Measurements from ENCODE around the gene DUSP12.
"Not testable (repeated sequence)": the region's sequence is repeated elsewhere in the genome, so short reads cannot be mapped to it uniquely, and the experiment has no call there.

The DUSP12 gene

GRCh38 chr1:161727256-161727924 is 22.2 kb upstream of the DUSP12 start:
- peak; percentile 84 for DNase-seq

GRCh38 chr1:161728376-161729226 is 21.0 kb upstream of the DUSP12 start:
- peak; percentile 41 for DNase-seq

DNA sequence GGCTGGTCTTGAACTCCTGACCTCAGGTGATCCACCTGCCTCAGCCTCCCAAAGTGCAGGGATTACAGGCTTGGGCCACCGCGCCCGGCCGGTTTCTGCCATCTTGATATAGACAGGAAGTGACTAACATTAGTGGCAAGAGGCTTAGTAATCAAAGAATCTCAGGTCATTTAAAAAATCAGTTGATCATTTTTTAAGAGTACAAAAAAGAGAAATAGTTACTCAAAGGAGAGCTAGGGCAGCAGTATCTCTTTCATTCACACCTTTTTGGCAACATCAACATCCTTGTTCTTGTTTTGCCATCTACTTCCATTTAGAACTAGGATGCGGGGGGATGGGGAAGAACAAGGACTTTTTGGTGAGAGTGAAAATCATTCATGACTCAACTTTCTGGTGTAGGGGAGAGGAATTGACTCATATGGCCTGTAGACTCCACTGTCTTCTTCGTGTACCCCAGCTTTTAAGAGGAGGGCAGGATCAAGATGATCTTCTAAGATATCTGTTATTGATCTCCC is 19.5 kb upstream of the DUSP12 start:
- peak; percentile 44 for DNase-seq

DNA sequence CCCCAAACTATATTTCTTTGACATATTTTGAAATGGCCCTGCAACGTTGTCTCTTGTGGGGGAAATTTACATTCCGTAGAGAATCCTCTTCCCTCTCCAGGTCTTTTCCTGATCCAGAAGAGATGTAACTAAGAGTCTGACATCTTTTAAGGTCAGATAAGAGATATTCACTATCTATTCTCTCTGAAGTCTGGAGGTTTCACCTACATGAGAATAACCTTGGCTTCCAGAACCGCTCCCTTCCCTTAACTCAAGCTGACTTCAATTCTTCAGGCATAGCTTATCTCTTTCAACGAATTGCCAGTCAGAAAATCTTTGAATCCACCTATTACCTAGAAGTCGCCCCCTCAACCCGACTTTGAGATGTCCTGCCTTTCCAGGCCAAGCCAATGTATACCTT is 18.3 kb upstream of the DUSP12 start:
- DNase-seq: no peak

DNA sequence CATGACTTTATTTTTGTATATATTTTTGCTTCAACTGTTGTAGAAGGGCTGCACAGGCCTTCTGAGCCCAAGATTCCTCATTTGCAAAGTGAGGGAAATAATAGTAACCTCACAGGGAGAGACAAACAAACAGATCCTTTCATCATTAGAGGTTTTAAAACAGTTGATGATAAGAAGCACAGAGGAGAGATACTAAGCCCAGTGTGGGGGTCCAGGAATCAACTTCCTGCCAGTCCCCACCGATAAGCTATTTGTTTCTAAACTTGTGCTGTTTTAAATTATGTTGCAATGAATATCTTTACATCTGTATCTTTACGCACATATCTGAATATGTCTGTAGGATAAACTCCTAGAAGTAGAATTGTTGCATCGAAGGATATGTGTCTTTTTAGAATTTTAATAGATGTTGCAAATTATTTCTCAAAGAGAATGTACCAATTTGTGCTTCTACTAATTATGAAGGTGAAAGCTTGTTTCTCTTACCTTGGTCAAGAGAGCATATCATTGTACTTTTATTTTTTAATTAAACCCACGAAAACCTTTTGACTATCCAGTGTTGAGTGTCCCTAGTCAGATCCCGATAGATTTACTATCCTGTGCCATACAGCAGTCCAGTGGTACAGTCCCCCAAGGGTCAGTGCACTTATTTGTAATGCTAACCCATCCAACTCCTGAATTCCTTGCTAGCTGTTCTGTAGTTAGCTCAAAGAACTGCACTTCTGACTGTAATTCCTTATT is 17.4 kb upstream of the DUSP12 start:
- no peak for DNase-seq

GRCh38 chr1:161733526-161733925 is 16.1 kb upstream of the DUSP12 start:
- peak; percentile 82 for DNase-seq

DNA sequence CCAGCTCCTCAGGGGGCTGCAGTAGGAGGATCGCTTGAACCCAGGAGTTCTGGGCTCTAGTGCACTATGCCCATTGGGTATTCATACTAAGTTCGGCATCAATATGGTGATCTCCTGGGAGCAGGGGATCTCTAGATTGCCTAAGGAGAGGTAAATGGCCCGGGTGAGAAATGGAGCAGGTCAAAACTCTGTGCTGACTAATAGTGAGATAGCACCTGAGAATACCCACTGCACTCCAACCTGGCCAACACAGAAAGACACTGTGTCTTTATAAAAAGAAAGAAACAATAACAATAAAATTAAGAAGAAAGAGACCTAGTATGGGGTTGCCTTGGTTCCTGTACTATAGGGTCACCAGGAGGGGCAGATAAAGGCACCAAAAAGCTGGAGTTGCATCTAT is 13.7 kb upstream of the DUSP12 start:
- DNase-seq: no peak

DNA sequence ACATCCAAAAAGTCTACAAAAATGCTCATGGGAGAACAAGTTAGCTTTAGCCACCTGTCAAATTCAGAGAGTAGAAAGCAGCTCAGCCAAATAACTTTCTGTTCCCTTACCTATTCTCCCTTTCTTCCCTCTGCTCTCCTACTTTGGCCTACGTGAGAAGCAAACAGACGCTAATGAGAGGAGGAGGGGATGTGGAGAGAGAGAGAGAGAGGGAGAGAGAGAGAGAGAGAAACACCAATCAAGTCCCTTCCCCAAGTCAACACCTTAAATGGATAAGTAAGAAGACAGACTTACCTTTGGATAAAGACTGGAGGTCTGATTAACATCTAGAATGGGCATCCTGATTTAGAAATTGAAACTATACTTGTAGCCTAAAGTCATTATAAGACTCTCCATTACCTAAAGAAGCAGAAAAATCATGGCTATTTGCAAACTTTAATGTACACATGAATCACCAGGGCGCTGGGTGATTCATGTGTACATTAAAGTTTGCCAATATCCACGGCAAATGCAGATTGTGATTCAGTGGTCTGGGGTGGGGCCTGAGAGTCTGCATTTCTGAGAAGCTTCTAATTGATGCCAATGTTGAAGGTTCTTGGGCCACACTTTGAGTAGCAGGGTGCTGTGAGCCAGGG is 13.1 kb upstream of the DUSP12 start:
- peak; percentile 12 for DNase-seq

DNA sequence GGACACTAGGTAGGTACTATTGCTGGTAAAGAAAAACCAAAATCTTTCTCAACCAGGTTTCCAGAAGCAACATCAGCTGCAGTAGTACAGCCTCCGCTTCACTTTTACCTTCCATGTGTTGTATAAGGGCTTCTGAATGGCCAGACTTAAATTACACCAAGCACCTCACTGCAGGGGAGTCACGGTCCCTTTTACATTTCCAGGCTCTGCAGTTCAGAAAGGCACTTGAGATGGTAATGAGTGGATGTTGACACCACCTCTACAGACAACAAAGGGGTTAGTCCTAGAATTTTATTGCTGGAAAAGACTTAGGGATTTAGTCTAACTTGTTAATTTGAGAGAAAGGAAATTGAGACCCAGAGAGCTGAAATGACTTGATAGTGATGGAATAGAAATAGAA is 12.0 kb upstream of the DUSP12 start:
- no peak for DNase-seq

GRCh38 chr1:161738627-161739287 is 10.8 kb upstream of the DUSP12 start:
- peak; percentile 97 for DNase-seq

- DNase-seq: peak; percentile 90
These were observed 9.6 kb upstream of the DUSP12 start for GRCh38 chr1:161739865-161740566.

- peak; percentile 47 for DNase-seq
These were observed 8.7 kb upstream of the DUSP12 start for GRCh38 chr1:161740921-161741320.

DNA sequence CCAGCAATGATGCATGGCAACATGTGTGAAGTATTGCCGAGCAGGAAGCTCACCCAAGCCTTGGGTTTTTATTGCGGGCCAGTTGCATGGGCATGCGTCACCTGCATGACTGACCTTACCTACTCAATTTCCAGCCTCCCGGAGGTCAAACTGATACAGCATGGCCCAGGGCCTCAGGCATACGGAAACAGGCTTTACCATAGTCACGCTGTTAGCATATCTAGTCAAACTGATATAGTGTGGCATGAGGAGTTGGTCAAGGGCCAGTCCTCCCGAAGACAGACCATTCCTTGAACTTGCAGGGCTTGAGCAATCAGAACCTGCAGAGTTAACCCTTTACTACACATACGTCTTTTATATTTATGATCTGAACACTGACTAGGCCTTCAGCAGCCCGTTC is 6.4 kb upstream of the DUSP12 start:
- DNase-seq: no peak

DNA sequence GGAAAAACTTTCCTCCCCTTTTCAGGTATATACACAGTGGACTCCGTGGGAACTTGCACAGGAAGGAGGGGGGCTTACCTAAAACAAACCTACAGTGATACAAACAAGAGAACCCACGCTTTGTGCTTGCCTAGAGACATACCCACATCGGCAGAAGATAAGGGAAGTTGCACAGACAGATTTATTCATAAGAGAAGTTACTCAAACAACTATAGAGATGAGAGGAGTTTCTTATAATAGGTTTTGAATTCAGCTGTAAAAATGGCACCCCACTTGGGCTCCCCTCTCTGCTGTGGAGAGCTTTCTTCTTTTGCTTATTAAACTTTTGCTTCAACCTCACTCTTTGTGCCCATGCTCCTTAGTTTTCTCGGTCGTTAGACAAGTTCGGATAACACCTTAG is 1.8 kb upstream of the DUSP12 start:
- DNase-seq: peak; percentile 52

DNA sequence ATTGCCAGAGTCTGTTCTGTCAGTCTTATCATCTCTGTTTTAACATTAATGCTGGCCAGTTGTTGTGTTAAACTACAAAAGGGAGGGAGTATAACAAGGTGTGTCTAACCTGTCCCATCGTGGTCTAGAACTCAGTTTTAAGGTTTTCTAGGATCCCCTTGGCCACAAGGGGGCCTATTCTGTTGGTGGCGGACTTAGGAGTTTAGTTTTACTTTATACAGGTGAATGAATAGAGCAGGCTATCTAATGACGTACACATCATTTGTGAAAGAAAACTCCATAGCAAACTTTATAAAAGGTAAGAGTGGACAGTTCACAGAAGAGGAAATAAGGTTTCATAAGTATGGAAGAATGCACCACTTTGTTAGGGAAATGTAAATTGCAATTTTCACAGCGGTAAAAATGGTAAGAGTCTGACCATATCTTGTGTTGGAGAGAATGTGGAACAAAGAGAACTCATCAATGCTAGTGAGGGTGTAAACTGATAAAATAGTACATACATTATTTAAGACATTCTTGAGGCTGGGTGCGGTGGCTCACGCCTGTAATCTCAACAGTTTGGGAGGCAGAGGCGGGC is 14.0 kb downstream of the DUSP12 start:
- DNase-seq: no peak

DNA sequence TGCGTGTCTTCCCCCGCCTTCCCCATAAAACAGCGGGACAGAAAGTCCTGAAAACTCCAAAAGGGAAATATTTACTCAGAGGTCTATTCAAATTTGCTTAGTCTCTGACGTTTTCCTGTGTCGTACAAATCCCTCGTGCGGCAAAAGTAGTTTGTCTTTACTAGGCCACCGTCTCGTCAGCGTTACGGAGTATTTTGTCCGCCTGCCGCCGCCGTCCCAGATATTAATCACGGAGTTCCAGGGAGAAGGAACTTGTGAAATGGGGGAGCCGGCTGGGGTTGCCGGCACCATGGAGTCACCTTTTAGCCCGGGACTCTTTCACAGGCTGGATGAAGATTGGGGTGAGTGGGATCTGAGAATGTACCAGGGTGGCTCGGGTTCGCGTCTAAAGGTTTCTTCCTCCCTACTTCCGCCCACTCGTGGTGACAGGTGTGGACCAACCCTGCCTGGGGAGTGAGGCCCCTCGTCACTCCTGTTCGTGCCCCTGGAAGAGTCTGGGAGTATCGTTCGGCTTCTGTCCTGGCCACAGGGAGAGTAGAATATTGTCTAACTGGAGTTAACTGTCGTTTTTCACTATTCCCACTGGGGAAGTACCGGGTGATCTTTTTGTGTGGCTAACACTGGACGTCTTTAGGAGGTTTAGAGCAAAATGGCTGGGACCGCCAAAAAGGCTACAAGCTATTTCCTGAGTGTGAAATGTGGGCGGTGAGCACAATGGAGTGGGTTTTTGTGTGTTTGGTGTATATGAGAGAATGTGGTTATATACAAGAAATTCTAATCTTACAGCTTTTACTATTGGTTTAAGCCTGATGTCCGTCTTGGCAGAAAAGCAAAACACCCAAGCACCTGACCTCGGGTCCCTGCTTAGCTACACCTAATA is 16.8 kb downstream of the DUSP12 start, which contains the start of gene ATF6:
Gene ATF6, plus strand, starts transcription at position 219 of the 880 bp plus-strand sequence. Its CDS starts 41 bp downstream, at position 260.
- DNase-seq: peak; percentile 91

GRCh38 chr1:161768461-161768860 is 18.9 kb downstream of the DUSP12 start:
- DNase-seq: no peak

DNA sequence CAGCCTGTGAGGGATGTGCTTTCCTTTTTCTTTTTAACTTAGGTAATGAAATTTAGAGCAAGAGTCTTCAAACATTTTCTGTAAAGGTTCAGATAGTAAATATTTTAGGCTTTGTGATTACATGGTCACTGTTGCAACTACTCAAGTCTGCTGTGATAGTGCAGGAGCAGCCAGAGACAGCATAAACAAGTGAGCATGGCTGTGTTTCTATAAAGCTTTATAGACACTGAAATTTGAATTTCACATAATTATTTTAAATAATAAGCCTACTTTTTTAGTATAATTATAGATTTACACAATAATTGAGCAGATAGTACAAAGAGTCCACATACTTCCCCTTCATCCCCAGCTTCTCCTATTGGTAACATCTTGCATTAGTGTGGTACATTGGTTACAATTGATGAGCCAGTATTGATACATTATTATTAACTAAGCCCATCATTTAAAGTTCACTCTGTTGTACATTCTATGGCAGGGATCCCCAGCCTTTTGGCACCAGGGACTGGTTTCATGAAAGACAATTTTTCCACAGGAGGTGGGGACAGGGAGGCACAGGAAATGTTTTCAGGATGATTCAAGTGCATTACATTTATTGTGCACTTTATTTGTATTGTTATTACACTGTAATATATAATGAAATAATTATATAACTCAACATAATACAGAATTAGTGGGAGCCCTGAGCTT is 19.5 kb downstream of the DUSP12 start:
- DNase-seq: no peak

DNA sequence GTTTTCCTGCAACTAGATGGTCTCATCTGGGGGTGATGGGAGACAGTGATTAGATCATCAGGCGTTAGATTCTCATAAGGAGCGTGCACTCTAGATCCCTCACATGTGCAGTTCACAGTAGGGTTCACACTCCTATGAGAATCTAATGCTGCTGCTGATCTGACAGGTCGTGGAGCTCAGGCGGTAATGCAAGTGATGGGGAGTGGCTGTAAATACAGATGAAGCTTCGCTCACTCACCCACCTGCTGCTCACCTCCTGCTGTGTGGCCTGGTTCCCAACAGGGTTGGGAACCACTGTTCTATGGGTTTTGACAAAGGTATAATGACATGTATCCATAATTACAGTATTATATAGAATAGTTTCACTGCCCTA is 20.1 kb downstream of the DUSP12 start:
- DNase-seq: not testable (repeated sequence)

DNA sequence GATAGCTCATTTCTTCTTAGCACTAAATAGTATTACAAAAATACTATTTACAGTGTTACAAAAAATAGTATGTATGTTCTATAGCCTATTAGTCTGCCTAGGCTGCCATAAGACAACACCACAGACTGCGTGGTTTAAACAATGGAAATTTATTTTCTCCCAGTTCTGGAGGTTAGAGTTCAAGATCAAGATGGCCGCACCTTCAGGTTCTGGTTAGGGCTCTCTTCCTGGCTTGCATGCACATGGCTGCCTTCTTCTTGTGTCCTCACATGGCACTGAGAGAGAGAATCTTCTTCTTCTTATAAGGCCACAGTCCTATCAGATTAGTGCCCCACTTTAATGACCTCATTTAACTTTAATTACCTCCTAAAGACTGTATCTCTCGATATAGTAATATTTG is 20.7 kb downstream of the DUSP12 start:
- no peak for DNase-seq

All from MV-4-11 (cell line).